HFFc6 (cell line): ENCODE results near the gene RASGRP3. TPM values are rescaled to one million over a fixed set of nuclear protein-coding genes. Genes with fewer than 3 reads are reported as not detected.

Experiments
- DNase-seq: peaks from one replicate; pipeline ENCODE4 v3.0.0-alpha.2; 2018
- H3K27ac Mint-ChIP-seq: 2 replicates; pipeline ENCODE4 v1.8.0; 2020; ENCODE audit warnings: mild to moderate bottlenecking, mixed read lengths
- H3K27me3 Mint-ChIP-seq: 2 replicates; pipeline ENCODE4 v1.8.0; 2021; ENCODE audit warnings: mild to moderate bottlenecking, moderate library complexity, mixed read lengths; ENCODE audit not compliant: insufficient read depth
- H3K36me3 Mint-ChIP-seq: 2 replicates; pipeline ENCODE4 v1.8.0; 2021; ENCODE audit warnings: low read depth, mixed read lengths
- H3K4me1 Mint-ChIP-seq: 2 replicates; pipeline ENCODE4 v1.8.0; 2020; ENCODE audit warnings: low read depth, mixed read lengths
- H3K4me3 Mint-ChIP-seq: 2 replicates; pipeline ENCODE4 v1.8.0; 2020; ENCODE audit warnings: mild to moderate bottlenecking, moderate library complexity, mixed read lengths
- H3K9me3 Mint-ChIP-seq: 2 replicates; pipeline ENCODE4 v1.8.0; 2020; ENCODE audit warnings: mild to moderate bottlenecking, mixed read lengths
- total RNA-seq, 6 experiments: library from RNA; stranded (reverse); fragmentation: NEBNext Ultra II Directional; extraction: Animal tissue kit (Norgen Biotek cat#: 25700); gene quantifications; 2 replicates in 1 of 6; 3 replicates in 5 of 6; pipeline ENCODE4 v1.2.3, GENCODE V29; 2021
- TF ChIP-seq, protein P1 (sequence below): fragments of 200-600 bp; sonication (generic); IDR thresholded peaks from 2 replicates; pipeline ENCODE4 v1.5.0; 2021; ENCODE audit warnings: antibody characterized with exemption, mild to moderate bottlenecking

The RASGRP3 gene
- total RNA-seq, 6 experiments from 2014 or later: 1.7 to 4.6 (median 3.0) TPM

DNA sequence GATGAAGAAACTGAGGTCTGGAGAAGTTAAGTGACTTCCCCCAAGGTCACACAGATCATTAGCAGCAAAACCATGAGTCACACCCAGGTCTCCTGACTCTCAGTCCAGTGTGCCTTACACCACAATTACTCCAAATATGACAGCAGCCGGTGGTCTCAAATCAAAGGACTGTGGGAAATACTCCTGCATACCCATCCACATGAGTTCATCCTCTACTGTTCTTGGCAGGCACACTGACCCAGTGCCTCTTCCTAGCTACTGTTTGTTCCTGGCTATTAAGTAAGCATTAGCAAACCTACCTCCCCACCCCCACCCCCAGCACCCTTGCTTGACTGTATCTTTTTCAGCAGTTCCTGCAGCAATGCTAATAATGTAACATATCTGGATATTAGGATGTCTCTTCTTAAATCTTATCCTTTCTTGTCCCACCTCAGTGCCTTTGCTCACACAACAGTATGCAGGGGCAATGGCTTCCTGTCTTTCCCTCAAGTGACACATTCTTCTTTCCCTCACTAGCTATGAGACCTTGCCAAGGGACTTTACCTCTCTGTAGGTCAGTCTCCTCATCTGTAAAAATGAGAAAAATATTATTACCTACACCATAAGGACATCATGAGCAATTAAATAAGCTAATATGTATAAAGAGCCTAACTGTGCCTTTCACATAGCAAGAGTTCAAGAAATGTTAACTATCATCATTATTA, 76.5 kb downstream of the RASGRP3 start:
- H3K27me3 Mint-ChIP-seq: peaks cover 3% of the 10 kb centered on the region; the same call in 1 of the 2 replicates
- peaks cover 34% of the 10 kb centered on the region for H3K4me1 Mint-ChIP-seq
- DNase-seq: peak; percentile 18
- H3K27ac Mint-ChIP-seq: no peak overlapping the region
- TF ChIP-seq, protein P1, sequence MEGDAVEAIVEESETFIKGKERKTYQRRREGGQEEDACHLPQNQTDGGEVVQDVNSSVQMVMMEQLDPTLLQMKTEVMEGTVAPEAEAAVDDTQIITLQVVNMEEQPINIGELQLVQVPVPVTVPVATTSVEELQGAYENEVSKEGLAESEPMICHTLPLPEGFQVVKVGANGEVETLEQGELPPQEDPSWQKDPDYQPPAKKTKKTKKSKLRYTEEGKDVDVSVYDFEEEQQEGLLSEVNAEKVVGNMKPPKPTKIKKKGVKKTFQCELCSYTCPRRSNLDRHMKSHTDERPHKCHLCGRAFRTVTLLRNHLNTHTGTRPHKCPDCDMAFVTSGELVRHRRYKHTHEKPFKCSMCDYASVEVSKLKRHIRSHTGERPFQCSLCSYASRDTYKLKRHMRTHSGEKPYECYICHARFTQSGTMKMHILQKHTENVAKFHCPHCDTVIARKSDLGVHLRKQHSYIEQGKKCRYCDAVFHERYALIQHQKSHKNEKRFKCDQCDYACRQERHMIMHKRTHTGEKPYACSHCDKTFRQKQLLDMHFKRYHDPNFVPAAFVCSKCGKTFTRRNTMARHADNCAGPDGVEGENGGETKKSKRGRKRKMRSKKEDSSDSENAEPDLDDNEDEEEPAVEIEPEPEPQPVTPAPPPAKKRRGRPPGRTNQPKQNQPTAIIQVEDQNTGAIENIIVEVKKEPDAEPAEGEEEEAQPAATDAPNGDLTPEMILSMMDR: no peak
- H3K9me3 Mint-ChIP-seq: no peaks in the 10 kb centered on the region
- no peak overlapping the region for H3K4me3 Mint-ChIP-seq
- no peaks in the 10 kb centered on the region for H3K36me3 Mint-ChIP-seq

DNA sequence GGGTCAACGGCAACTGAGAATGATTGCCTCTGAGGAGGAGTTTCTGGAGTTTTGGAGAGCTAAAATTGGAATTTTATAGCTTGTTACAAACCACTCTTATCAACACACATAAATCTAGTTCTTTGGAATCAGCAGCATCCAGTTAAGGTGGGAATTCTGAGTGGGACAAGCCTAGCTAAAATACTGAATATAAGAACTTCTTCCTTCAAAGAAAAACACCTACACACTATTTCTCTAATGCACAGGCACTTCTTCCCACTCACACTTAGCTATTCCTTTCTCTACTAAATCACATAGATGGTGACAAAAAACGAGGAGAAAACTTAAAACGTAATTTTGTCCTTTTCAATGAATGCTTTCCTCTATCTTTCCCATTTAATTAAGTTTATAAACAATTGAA, 79.2 kb downstream of the RASGRP3 start:
- Mint-ChIP-seq H3K27ac (no peak overlapping the region), H3K9me3 (no peaks in the 10 kb centered on the region), H3K27me3 (peaks cover 3% of the 10 kb centered on the region; the same call in 1 of the 2 replicates), H3K4me1 (peaks cover 41% of the 10 kb centered on the region), H3K4me3 (no peak overlapping the region), H3K36me3 (no peaks in the 10 kb centered on the region; the same call in 1 of the 2 replicates)
- no peak for DNase-seq
- TF ChIP-seq, protein P1: no peak

DNA sequence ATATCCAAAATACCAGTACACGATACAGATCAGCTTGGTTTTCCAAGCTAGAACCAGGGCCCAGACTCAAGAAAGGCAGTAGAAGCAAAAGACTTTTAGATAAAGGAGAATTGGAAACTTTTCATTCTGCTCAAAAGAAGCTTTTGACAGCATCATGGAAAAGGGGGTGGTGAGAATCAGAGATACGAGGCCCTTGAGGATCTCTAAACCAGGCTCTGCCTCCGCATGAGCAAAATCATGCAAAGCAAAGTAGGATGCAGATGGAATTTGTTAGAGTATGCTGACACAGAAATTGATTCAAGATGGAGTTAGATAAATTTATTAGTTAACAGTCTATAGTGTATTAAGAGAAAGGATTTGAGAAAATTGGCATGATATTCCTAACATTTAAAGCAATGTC, 82.9 kb downstream of the RASGRP3 start:
- TF ChIP-seq, protein P1: no peak
- H3K27me3 Mint-ChIP-seq: peaks cover 3% of the 10 kb centered on the region; the same call in 1 of the 2 replicates
- no peak overlapping the region for H3K27ac Mint-ChIP-seq
- H3K36me3 Mint-ChIP-seq: peaks cover 9% of the 10 kb centered on the region; the same call in 1 of the 2 replicates
- peaks cover 30% of the 10 kb centered on the region for H3K4me1 Mint-ChIP-seq
- H3K9me3 Mint-ChIP-seq: no peaks in the 10 kb centered on the region
- DNase-seq: no peak
- no peak overlapping the region for H3K4me3 Mint-ChIP-seq

DNA sequence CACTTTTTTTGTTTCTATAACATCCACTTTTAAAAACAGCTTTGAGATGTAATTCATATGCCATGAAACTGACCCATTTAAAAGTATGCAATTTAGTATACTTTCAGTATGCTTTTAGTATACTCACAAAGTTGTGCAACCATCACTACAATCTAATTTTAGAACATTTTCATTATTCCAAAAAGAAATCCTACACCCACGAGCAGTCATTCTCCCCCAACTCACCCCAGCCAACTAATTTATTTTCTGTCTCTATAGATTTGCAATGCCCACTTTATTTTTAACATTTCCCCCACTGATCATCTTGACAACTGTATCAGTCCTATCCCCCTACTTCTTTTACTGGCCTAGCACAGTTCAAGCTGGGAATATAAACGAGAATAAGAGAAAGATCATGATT, 83.6 kb downstream of the RASGRP3 start:
- TF ChIP-seq, protein P1: no peak
- H3K9me3 Mint-ChIP-seq: no peaks in the 10 kb centered on the region
- H3K4me1 Mint-ChIP-seq: peaks cover 26% of the 10 kb centered on the region
- peaks cover 11% of the 10 kb centered on the region; the same call in 1 of the 2 replicates for H3K36me3 Mint-ChIP-seq
- no peak for DNase-seq
- H3K27ac Mint-ChIP-seq: no peak overlapping the region
- H3K4me3 Mint-ChIP-seq: no peak overlapping the region
- H3K27me3 Mint-ChIP-seq: peaks cover 3% of the 10 kb centered on the region; the same call in 1 of the 2 replicates

DNA sequence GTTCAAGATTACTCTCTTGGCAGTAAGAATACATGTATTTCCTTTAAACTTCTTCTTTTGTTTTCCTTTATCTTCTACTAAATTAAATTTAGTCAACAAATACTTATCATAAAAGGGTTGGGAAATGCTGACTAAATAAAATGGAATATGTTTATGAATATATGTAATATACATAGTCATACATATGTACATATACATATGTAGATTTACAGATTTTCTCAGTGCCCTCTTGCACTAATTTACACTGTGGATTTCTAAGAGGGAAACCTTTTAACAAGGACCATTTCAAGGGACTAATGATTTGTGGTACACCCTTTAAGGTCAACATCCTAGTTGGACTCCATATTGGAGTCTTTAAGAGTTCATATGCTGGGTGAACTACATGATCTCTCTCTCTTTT, 85.4 kb downstream of the RASGRP3 start:
- TF ChIP-seq, protein P1: no peak
- Mint-ChIP-seq H3K27ac (no peak overlapping the region), H3K4me1 (peaks cover 9% of the 10 kb centered on the region), H3K9me3 (no peaks in the 10 kb centered on the region), H3K4me3 (no peak overlapping the region), H3K36me3 (peaks cover 17% of the 10 kb centered on the region; the same call in 1 of the 2 replicates), H3K27me3 (peaks cover 4% of the 10 kb centered on the region; the same call in 1 of the 2 replicates)
- DNase-seq: no peak
